PC-3 (cell line): ENCODE data around the gene GMDS.

Source experiments
- EZH2 ChIP-seq: fragments of 300-600 bp; sonication (generic); IDR thresholded peaks from one replicate; pipeline ENCODE4 v1.6.1; 2017; ENCODE audit warnings: antibody characterized with exemption, mild to moderate bottlenecking, low read length; ENCODE audit not compliant: unreplicated experiment
- EZH2phosphoT487 ChIP-seq: fragments of 300-600 bp; sonication (generic); IDR thresholded peaks from 2 replicates; pipeline ENCODE4 v1.6.1; 2018; ENCODE audit warnings: mild to moderate bottlenecking, antibody characterized with exemption, low read length, borderline replicate concordance
- TF ChIP-seq, protein P1 (sequence below): fragments of 300-600 bp; sonication (generic); conservative IDR thresholded peaks from 2 replicates; pipeline ENCODE4 v1.5.1; 2017; ENCODE audit warnings: antibody characterized with exemption, low read depth, mild to moderate bottlenecking, low read length

DNA sequence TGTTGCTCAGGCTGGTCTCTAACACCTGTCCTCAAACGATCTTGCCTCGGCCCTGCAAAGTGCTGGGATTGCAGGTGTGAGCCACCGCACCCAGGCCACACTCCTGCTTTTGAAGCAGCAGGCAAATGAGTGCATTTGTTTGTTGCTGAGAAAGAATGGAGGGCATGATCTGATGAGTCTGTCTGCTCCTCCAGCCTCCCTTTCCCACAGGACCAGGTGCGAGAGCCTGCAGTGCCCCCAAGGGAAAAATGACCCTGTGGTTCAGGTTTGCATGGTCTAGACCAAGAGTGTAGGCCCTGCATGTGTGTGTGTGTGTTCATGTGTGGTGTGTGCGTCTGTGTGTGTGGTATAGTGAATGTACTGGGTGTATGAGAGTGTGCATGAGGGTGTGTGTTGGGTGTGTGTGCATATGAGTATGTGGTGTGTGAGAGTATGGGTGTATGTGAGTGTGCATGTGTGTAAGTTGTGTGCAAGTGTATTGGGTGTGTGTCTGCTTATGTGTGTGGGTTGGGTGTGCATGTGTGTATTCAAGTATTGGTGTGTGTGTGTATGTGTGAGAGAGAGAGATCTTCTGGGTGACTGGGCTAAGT, 658.4 kb downstream of the GMDS start:
- TF ChIP-seq, protein P1, sequence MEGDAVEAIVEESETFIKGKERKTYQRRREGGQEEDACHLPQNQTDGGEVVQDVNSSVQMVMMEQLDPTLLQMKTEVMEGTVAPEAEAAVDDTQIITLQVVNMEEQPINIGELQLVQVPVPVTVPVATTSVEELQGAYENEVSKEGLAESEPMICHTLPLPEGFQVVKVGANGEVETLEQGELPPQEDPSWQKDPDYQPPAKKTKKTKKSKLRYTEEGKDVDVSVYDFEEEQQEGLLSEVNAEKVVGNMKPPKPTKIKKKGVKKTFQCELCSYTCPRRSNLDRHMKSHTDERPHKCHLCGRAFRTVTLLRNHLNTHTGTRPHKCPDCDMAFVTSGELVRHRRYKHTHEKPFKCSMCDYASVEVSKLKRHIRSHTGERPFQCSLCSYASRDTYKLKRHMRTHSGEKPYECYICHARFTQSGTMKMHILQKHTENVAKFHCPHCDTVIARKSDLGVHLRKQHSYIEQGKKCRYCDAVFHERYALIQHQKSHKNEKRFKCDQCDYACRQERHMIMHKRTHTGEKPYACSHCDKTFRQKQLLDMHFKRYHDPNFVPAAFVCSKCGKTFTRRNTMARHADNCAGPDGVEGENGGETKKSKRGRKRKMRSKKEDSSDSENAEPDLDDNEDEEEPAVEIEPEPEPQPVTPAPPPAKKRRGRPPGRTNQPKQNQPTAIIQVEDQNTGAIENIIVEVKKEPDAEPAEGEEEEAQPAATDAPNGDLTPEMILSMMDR, result no peak
- TF ChIP-seq EZH2phosphoT487 (no peak), EZH2 (no peak)
